HepG2 (cell line): ENCODE data around the gene TM6SF1.
"Not testable (repeated sequence)": the region's sequence is repeated elsewhere in the genome, so short reads cannot be mapped to it uniquely, and the experiment has no call there.

Source experiments
- BRCA1 ChIP-seq: sonication (generic); formaldehyde crosslinking; IDR thresholded peaks from 2 replicates; pipeline ENCODE4 v1.4.0; 2020; ENCODE audit warnings: missing genetic modification reagents
- CEBPB ChIP-seq: IDR thresholded peaks from 2 replicates; pipeline ENCODE4 v1.6.1; 2011; ENCODE audit warnings: low read depth, low read length, improper control_type of control experiment, borderline replicate concordance
- CREM ChIP-seq, 2 experiments: sonication (generic) in 1 of 2; formaldehyde crosslinking in 1 of 2; IDR thresholded peaks; 2 replicates each; pipeline versions ENCODE4 v1.4.0 to v1.6.1; 2016 to 2020; ENCODE audit warnings: antibody characterized with exemption in 1 of 2, mild to moderate bottlenecking in 1 of 2, missing genetic modification reagents in 1 of 2
- MAFF ChIP-seq: IDR thresholded peaks from 2 replicates; pipeline ENCODE4 v1.6.1; 2011; ENCODE audit warnings: low read depth, low read length, improper control_type of control experiment
- RORA ChIP-seq: sonication (generic); formaldehyde crosslinking; IDR thresholded peaks from 2 replicates; pipeline ENCODE4 v1.5.0; 2020; ENCODE audit warnings: mild to moderate bottlenecking, missing genetic modification reagents, moderate library complexity
- SRY ChIP-seq: sonication (generic); formaldehyde crosslinking; IDR thresholded peaks from 2 replicates; pipeline ENCODE4 v1.8.0; 2022; ENCODE audit warnings: mild to moderate bottlenecking, missing genetic modification reagents
- TF ChIP-seq, protein P1 (sequence below): sonication (generic); formaldehyde crosslinking; IDR thresholded peaks from 2 replicates; pipeline ENCODE4 v1.8.1; 2023; ENCODE audit warnings: missing genetic modification reagents, inconsistent platforms, borderline replicate concordance
- TF ChIP-seq, protein P2 (sequence below): sonication (generic); formaldehyde crosslinking; IDR thresholded peaks from 2 replicates; pipeline ENCODE4 v1.5.0; 2020; ENCODE audit warnings: mild to moderate bottlenecking, missing genetic modification reagents, moderate library complexity

DNA sequence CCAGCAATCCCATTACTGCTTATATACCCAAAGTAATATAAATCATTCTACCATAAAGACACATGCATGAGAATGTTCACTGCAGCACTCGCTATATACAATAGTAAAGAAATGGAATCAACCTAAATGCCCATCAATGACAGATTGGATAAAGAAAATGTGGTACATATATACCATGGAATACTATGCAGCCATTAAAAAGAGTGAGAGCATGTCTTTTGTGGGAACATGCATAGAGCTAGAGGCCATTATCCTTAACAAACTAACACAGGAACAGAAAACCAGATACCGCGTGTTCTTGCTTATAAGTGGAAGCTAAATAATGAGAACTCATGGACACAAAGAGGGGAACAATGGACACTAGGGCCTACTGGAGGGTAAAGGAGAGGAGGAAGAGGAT is 34.7 kb downstream of the TM6SF1 start:
- not testable (repeated sequence) for TF ChIP-seq CEBPB; SRY (CRISPR knock-in tag); BRCA1 (CRISPR knock-in tag); MAFF; RORA (CRISPR knock-in tag); CREM (IDR thresholded peaks at IDR 0.05); CREM (CRISPR knock-in tag; IDR thresholded peaks at IDR 0.05)
- TF ChIP-seq, protein P1, sequence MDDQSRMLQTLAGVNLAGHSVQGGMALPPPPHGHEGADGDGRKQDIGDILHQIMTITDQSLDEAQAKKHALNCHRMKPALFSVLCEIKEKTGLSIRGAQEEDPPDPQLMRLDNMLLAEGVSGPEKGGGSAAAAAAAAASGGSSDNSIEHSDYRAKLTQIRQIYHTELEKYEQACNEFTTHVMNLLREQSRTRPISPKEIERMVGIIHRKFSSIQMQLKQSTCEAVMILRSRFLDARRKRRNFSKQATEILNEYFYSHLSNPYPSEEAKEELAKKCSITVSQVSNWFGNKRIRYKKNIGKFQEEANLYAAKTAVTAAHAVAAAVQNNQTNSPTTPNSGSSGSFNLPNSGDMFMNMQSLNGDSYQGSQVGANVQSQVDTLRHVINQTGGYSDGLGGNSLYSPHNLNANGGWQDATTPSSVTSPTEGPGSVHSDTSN (CRISPR knock-in tag), result not testable (repeated sequence)
- TF ChIP-seq, protein P2, sequence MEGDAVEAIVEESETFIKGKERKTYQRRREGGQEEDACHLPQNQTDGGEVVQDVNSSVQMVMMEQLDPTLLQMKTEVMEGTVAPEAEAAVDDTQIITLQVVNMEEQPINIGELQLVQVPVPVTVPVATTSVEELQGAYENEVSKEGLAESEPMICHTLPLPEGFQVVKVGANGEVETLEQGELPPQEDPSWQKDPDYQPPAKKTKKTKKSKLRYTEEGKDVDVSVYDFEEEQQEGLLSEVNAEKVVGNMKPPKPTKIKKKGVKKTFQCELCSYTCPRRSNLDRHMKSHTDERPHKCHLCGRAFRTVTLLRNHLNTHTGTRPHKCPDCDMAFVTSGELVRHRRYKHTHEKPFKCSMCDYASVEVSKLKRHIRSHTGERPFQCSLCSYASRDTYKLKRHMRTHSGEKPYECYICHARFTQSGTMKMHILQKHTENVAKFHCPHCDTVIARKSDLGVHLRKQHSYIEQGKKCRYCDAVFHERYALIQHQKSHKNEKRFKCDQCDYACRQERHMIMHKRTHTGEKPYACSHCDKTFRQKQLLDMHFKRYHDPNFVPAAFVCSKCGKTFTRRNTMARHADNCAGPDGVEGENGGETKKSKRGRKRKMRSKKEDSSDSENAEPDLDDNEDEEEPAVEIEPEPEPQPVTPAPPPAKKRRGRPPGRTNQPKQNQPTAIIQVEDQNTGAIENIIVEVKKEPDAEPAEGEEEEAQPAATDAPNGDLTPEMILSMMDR (CRISPR knock-in tag), result not testable (repeated sequence)
